GM12878 (cell line): ENCODE results near the gene CD99. TPM values are rescaled to one million over a fixed set of nuclear protein-coding genes. Genes with fewer than 3 reads are reported as not detected.

ENCODE experiments used
- ATAC-seq: fragments of 200-7000 bp; cut with Tn5 transposase; 3 replicates; pipeline ENCODE4 v1.9.1; 2020; ENCODE audit warnings: mild to moderate bottlenecking, moderate library complexity
- BruUV-seq: library from RNA; stranded (reverse); fragments of 400-500 nt; replicated peaks from 2 replicates; lab custom pipeline; 2021; lab: Mats Ljungman, UMichigan
- CTCF ChIA-PET: fragments of 300-600 bp; sonication (Branson Sonifier 250); formaldehyde crosslinking; extraction: SDS; loops from one replicate; lab custom pipeline; 2021; ENCODE audit warnings: inconsistent platforms; lab: Yijun Ruan, JAX
- POLR2A ChIA-PET: fragments of 350-600 bp; formaldehyde crosslinking; extraction: SDS; loops from one replicate; lab custom pipeline; 2021; ENCODE audit warnings: inconsistent platforms; lab: Charles Lee
- RAD21 ChIA-PET: fragments of 300-600 bp; sonication (Branson Sonifier 250); formaldehyde crosslinking; loops from one replicate; lab custom pipeline; 2023; ENCODE audit warnings: antibody characterized with exemption; ENCODE audit not compliant: unreplicated experiment; lab: Charles Lee
- SMC1A ChIA-PET: fragments of 300-600 bp; sonication (Branson Sonifier 250); formaldehyde crosslinking; loops from one replicate; lab custom pipeline; 2023; ENCODE audit not compliant: unreplicated experiment, uncharacterized antibody; lab: Charles Lee
- DNase-seq: peaks from one replicate; pipeline ENCODE4 v3.0.0-alpha.2; 2011; ENCODE audit warnings: low read depth, low spot score
- FAIRE-seq: peaks from 3 replicates; lab custom pipeline; 2011; peaks lifted over from hg19 to GRCh38; lab: Jason Lieb, UNC
- H2AFZ ChIP-seq: 2 replicates; pipeline ENCODE4 v1.6.0; 2011; ENCODE audit warnings: low read depth, low read length, control low read depth; ENCODE audit not compliant: control insufficient read depth
- H3K27ac ChIP-seq: 2 replicates; pipeline ENCODE4 v1.5.1; 2011; ENCODE audit warnings: control low read depth; ENCODE audit not compliant: control insufficient read depth, insufficient read depth
- H3K27me3 ChIP-seq, 2 experiments: replicated peaks in 1 of 2; 2 replicates each; pipeline versions ENCODE4 v1.6.0 to v1.6.1; 2011; ENCODE audit warnings: low read length in 1 of 2; ENCODE audit not compliant: control insufficient read depth in 2 of 2, insufficient read depth in 2 of 2
- H3K36me3 ChIP-seq, 2 experiments: 2 replicates each; pipeline ENCODE4 v1.5.1; 2011; ENCODE audit warnings: low read length in 1 of 2; ENCODE audit not compliant: control insufficient read depth in 2 of 2, insufficient read depth in 2 of 2
- H3K4me1 ChIP-seq: 2 replicates; pipeline ENCODE4 v1.6.1; 2011; ENCODE audit warnings: mild to moderate bottlenecking, low read length, moderate library complexity, mixed read lengths; ENCODE audit not compliant: control insufficient read depth, insufficient read depth
- H3K4me2 ChIP-seq: 2 replicates; pipeline ENCODE4 v1.6.0; 2011; ENCODE audit warnings: control low read depth; ENCODE audit not compliant: control insufficient read depth, insufficient read depth
- H3K4me3 ChIP-seq: fragments of 200-600 bp; sonication (generic); 2 replicates; pipeline ENCODE4 v1.5.1; 2016
- H3K79me2 ChIP-seq: 2 replicates; pipeline ENCODE4 v1.6.0; 2011; ENCODE audit warnings: low read length; ENCODE audit not compliant: control insufficient read depth, insufficient read depth
- H3K9ac ChIP-seq: 2 replicates; pipeline ENCODE4 v1.8.0; 2011; ENCODE audit warnings: low read length, control low read depth, mixed read lengths; ENCODE audit not compliant: control insufficient read depth, insufficient read depth
- H3K9me3 ChIP-seq: replicated peaks from 3 replicates; pipeline ENCODE4 v1.5.1; 2011; ENCODE audit warnings: mild to moderate bottlenecking, low read length; ENCODE audit not compliant: control insufficient read depth, insufficient read depth
- H4K20me1 ChIP-seq: 2 replicates; pipeline ENCODE4 v1.6.0; 2011; ENCODE audit not compliant: control insufficient read depth, insufficient read depth
- ATF3 ChIP-seq: IDR thresholded peaks from 2 replicates; pipeline ENCODE4 v1.6.1; 2011; ENCODE audit warnings: low read depth, mild to moderate bottlenecking, low read length, moderate library complexity, borderline replicate concordance; ENCODE audit errors: extremely low read depth
- BCL3 ChIP-seq: IDR thresholded peaks from 2 replicates; pipeline ENCODE4 v1.6.1; 2011; ENCODE audit warnings: borderline replicate concordance, low read depth, mild to moderate bottlenecking, moderate library complexity, low read length; ENCODE audit not compliant: insufficient read depth, poor library complexity, severe bottlenecking
- CEBPZ ChIP-seq: fragments of 150-350 bp; IDR thresholded peaks from 2 replicates; pipeline ENCODE4 v1.6.1; 2016; ENCODE audit warnings: low read depth, low read length
- E2F4 ChIP-seq: IDR thresholded peaks from 2 replicates; pipeline ENCODE4 v1.6.1; 2012; ENCODE audit warnings: low read depth, low read length, improper control_type of control experiment
- EP300 ChIP-seq, 2 experiments: fragments of 150-350 bp in 1 of 2; IDR thresholded peaks; 2 replicates each; pipeline ENCODE4 v1.6.1; 2011 to 2012; ENCODE audit warnings: low read depth in 2 of 2, low read length in 2 of 2, borderline replicate concordance in 1 of 2, improper control_type of control experiment in 1 of 2, inconsistent platforms in 1 of 2; ENCODE audit not compliant: control insufficient read depth in 1 of 2
- EZH2 ChIP-seq: IDR thresholded peaks from 2 replicates; pipeline ENCODE4 v1.6.1; 2012; ENCODE audit warnings: low read depth, mild to moderate bottlenecking, control low read depth, inconsistent platforms, low read length, borderline replicate concordance; ENCODE audit not compliant: control insufficient read depth
- GABPA ChIP-seq: IDR thresholded peaks from 2 replicates; pipeline ENCODE4 v1.6.1; 2014; ENCODE audit warnings: antibody characterized with exemption, low read depth, mild to moderate bottlenecking, inconsistent platforms
- NR2F1 ChIP-seq: fragments of 450-650 bp; conservative IDR thresholded peaks from 2 replicates; pipeline ENCODE4 v1.6.1; 2017; ENCODE audit warnings: mild to moderate bottlenecking
- PAX5 ChIP-seq: IDR thresholded peaks from 2 replicates; pipeline ENCODE4 v1.6.1; 2011; ENCODE audit warnings: low read depth, low read length, borderline replicate concordance
- RCOR1 ChIP-seq: conservative IDR thresholded peaks from 2 replicates; pipeline ENCODE4 v1.6.1; 2012; ENCODE audit warnings: low read depth, low read length, improper control_type of control experiment
- SP1 ChIP-seq: IDR thresholded peaks from one replicate; pipeline ENCODE4 v1.6.1; 2011; ENCODE audit warnings: low read depth, low read length
- TCF7 ChIP-seq: IDR thresholded peaks from 2 replicates; pipeline ENCODE4 v1.6.1; 2014; ENCODE audit warnings: antibody characterized with exemption, borderline replicate concordance
- USF2 ChIP-seq: IDR thresholded peaks from 2 replicates; pipeline ENCODE4 v1.6.1; 2011; ENCODE audit warnings: low read depth, low read length, improper control_type of control experiment, borderline replicate concordance
- YY1 ChIP-seq: IDR thresholded peaks from 2 replicates; pipeline ENCODE4 v1.6.1; 2011; ENCODE audit warnings: low read depth, mild to moderate bottlenecking, low read length
- ZNF207 ChIP-seq: fragments of 450-650 bp; IDR thresholded peaks from 2 replicates; pipeline ENCODE4 v1.6.1; 2014; ENCODE audit warnings: antibody characterized with exemption, mild to moderate bottlenecking, borderline replicate concordance
- WGBS: methylation state at CpG from one replicate; pipeline ENCODE4 v1.1.6; 2016; ENCODE audit warnings: low lambda C conversion rate; ENCODE audit not compliant: insufficient replicate concordance, insufficient coverage; ENCODE audit errors: missing lambda C conversion rate; 5-methylcytosine and 5-hydroxymethylcytosine counted together
- in situ Hi-C: fragments of 300-500 bp; cut with MboI; formaldehyde crosslinking; loops from 9 replicates; pipeline ENCODE4 v1.14.3; 2018; ENCODE audit warnings: mixed read lengths
- intact Hi-C: fragments of 100-400 bp; cut with micrococcal nuclease; formaldehyde crosslinking; loops from one replicate; pipeline ENCODE4 v1.14.2; 2022; ENCODE audit not compliant: unreplicated experiment
- polyA plus RNA-seq, 11 experiments: library from polyadenylated mRNA; depleted of rRNA in 4 of 11; unstranded in 6 of 11; stranded (reverse) in 5 of 11; fragments of >200 nt; fragmentation: Nextera tagmentation in 4 of 11; fragmentation: Illumina TruSeq in 1 of 11; extraction: Ambion mirVana in 4 of 11; extraction: Trizol in 1 of 11; gene quantifications; 1 replicate in 1 of 11; 2 replicates in 10 of 11; pipeline versions ENCODE4 v1.2.1 to v1.2.3, GENCODE V29; 2011 to 2016; ENCODE audit warnings: inconsistent platforms in 2 of 11, missing spikeins in 2 of 11, low read depth in 1 of 11
- total RNA-seq, 4 experiments: library from RNA; depleted of rRNA in 3 of 4; stranded (reverse); fragments of >200 nt in 3 of 4; fragmentation: Illumina TruSeq in 1 of 4; extraction: Trizol in 1 of 4; gene quantifications; 2 replicates each; pipeline versions ENCODE4 v1.2.1 to v1.2.3, GENCODE V29; 2013 to 2021

Gene CD99
- total and polyA plus RNA-seq, 10 of the 15 experiments (the other 5 are each of a cell fraction or from before 2014, with no cell fraction given): 24.8 to 242 (median 158) TPM

- no peak for ATAC-seq
- Histone ChIP-seq H3K27me3 (no peaks in the 10 kb centered on the region), H3K9me3 (no peaks in the 10 kb centered on the region), H4K20me1 (no peaks in the 10 kb centered on the region), H3K36me3 (no peaks in the 10 kb centered on the region), H3K79me2 (peaks cover 20% of the 10 kb centered on the region), H3K4me3 (no peak overlapping the region), H3K9ac (no peak overlapping the region), H3K27ac (no peak overlapping the region)
- POLR2A ChIA-PET: no interaction called here
- CTCF ChIA-PET: no interaction called here
- FAIRE-seq: no peak
- intact Hi-C loops (loop anchor here (10.0 kb wide), 3 partner anchors 165 to 1235 kb away; partner anchors contain the start of gene ASMTL), in situ Hi-C loops (no loop called here)
- SMC1A ChIA-PET: no interaction called here
- BruUV-seq: no TSS peak
- RAD21 ChIA-PET: no interaction called here
- DNase-seq: no peak
- TF ChIP-seq E2F4 (no peak), ATF3 (no peak), USF2 (no peak), PAX5 (no peak), CEBPZ (no peak), YY1 (no peak), NR2F1 (no peak), TCF7 (no peak), SP1 (no peak), ZNF207 (no peak), EZH2 (no peak), BCL3 (no peak), GABPA (no peak), EP300 (IDR thresholded peaks at IDR 0.05; ENCODE audit: borderline replicate concordance in 1 of 2, control insufficient read depth in 1 of 2, low read depth in 2 of 2, low read length in 2 of 2) (no peak), RCOR1 (no peak)
- TF ChIP-seq, all 136 proteins: peak for 0
- Histone ChIP-seq H3K4me2 (peak overlapping the region; percentile 72; the same call in 1 of the 2 replicates), H3K4me1 (no peaks in the 10 kb centered on the region), H2AFZ (no peak overlapping the region)
- 83% methylated on average over 36 of the region's 37 CpGs for WGBS
Observed at GRCh38 chrX:2689773-2690666, 1.1 kb upstream of the CD99 start.
